ENCODE results near the gene SNX13.

DNA sequence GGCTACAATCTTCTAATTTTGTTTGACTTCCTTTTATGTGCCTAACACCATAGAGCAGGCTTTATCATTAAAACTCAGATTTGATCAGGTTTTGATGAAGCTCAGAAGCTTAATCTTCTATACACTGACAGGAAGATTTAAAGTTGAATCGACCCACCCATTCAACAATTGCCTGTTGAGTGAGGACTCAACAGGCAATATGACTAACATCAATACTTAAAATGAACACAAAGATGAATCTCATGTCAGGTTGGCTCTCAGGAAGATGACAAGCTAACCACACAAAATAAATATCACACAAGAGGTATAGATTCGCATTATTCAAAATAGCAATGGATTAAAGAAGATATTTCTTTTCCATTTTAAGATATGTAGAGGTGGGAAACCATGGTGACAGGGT, 36.7 kb upstream of the SNX13 start:
- TF ChIP-seq CTCF (IDR thresholded peaks at IDR 0.05; ENCODE audit: low read length) = no peak
- no peak for TF ChIP-seq EZH2phosphoT487 (IDR thresholded peaks at IDR 0.05; ENCODE audit: low read length)
- TF ChIP-seq EZH2 (optimal IDR thresholded peaks at IDR 0.05; ENCODE audit: low read depth, low read length) = no peak
